ENCODE measurements around the gene C9orf85.
A peak's percentile ranks its signal among the peaks of the same experiment; 100 is the strongest.
"Not testable (repeated sequence)": the region's sequence is repeated elsewhere in the genome, so short reads cannot be mapped to it uniquely, and the experiment has no call there.

C9orf85 gene

GRCh38 chr9:71954652-71955051 lies 43.2 kb downstream of the C9orf85 start:
- DNase-seq = not testable (repeated sequence)

- DNase-seq = peak; percentile 37
Measured at GRCh38 chr9:71955300-71955915, 44.0 kb downstream of the C9orf85 start.

- no peak for DNase-seq
Measured at GRCh38 chr9:71962328-71962727, 50.9 kb downstream of the C9orf85 start.

- DNase-seq = not testable (repeated sequence)
Measured at GRCh38 chr9:71963471-71963996, 52.1 kb downstream of the C9orf85 start.

GRCh38 chr9:71965403-71965802 lies 54.0 kb downstream of the C9orf85 start:
- DNase-seq = no peak

GRCh38 chr9:71966601-71967000 lies 55.2 kb downstream of the C9orf85 start:
- DNase-seq = no peak

GRCh38 chr9:71968541-71969090 lies 57.2 kb downstream of the C9orf85 start:
- no peak for DNase-seq

GRCh38 chr9:71975833-71976232 lies 64.4 kb downstream of the C9orf85 start:
- DNase-seq = no peak

GRCh38 chr9:71977003-71977402 lies 65.6 kb downstream of the C9orf85 start:
- DNase-seq = no peak

- no peak for DNase-seq
Measured at GRCh38 chr9:71980266-71981190, 69.1 kb downstream of the C9orf85 start.

GRCh38 chr9:71981944-71982343 lies 70.5 kb downstream of the C9orf85 start:
- DNase-seq = no peak

- DNase-seq = no peak
Measured at GRCh38 chr9:71984403-71984802, 73.0 kb downstream of the C9orf85 start.

- no peak for DNase-seq
Measured at GRCh38 chr9:71984831-71985281, 73.4 kb downstream of the C9orf85 start.

GRCh38 chr9:71985297-71985911 lies 74.0 kb downstream of the C9orf85 start:
- no peak for DNase-seq

- DNase-seq = no peak
Measured at GRCh38 chr9:71986900-71987299, 75.5 kb downstream of the C9orf85 start.

- no peak for DNase-seq
Measured at GRCh38 chr9:71987471-71988371, 76.3 kb downstream of the C9orf85 start.

GRCh38 chr9:71990466-71990865 lies 79.0 kb downstream of the C9orf85 start:
- no peak for DNase-seq

GRCh38 chr9:72005451-72005850 lies 94.0 kb downstream of the C9orf85 start:
- DNase-seq = no peak

GRCh38 chr9:72006501-72006900 lies 95.1 kb downstream of the C9orf85 start:
- DNase-seq = no peak

GRCh38 chr9:72007726-72008125 lies 96.3 kb downstream of the C9orf85 start:
- DNase-seq = not testable (repeated sequence)

- DNase-seq = no peak
Measured at GRCh38 chr9:72012646-72013045, 101.2 kb downstream of the C9orf85 start.

GRCh38 chr9:72013292-72013760 lies 101.9 kb downstream of the C9orf85 start:
- DNase-seq = no peak

All from suppressor macrophage treated with lipopolysaccharide for 4 hours (primary cell).